RWPE1 (cell line): ENCODE results near the gene WFIKKN2.

Experiments used
- CTCF ChIA-PET: fragments of 350-600 bp; sonication (Branson Sonifier 250); formaldehyde crosslinking; extraction: SDS; loops from one replicate; lab custom pipeline; 2021; lab: Yijun Ruan, JAX
- POLR2A ChIA-PET: fragments of 400-600 bp; formaldehyde crosslinking; extraction: SDS; loops from one replicate; lab custom pipeline; 2020; ENCODE audit warnings: antibody characterized with exemption; ENCODE audit not compliant: low non-redundant PET; lab: Yijun Ruan, JAX
- DNase-seq: peaks from one replicate; pipeline ENCODE4 v3.0.0; 2012; ENCODE audit warnings: low spot score
- H3K27ac ChIP-seq: fragments of 450-650 bp; 2 replicates; pipeline ENCODE4 v1.5.1; 2017
- CTCF ChIP-seq: fragments of 450-650 bp; conservative IDR thresholded peaks from 2 replicates; pipeline ENCODE4 v1.5.1; 2017; ENCODE audit warnings: low read depth, mild to moderate bottlenecking

WFIKKN2 gene

GRCh38 chr17:50831471-50831928 lies 3.9 kb upstream of the WFIKKN2 start:
- ChIA-PET POLR2A (no interaction called here), CTCF (no interaction called here)
- DNase-seq = no peak
- no peak for TF ChIP-seq CTCF
- no peak overlapping the region for H3K27ac ChIP-seq

- no peak for DNase-seq
- POLR2A ChIA-PET = interaction anchor here (0.6 kb wide), 1 partner anchor 294 kb away, joined by 3 read pairs; no protein-coding TSS in a partner anchor
- H3K27ac ChIP-seq = no peak overlapping the region
- no peak for TF ChIP-seq CTCF
- CTCF ChIA-PET = no interaction called here
These were observed 3.0 kb upstream of the WFIKKN2 start for GRCh38 chr17:50832267-50832863.

- no peak for DNase-seq
- CTCF ChIA-PET = interaction anchor here (0.9 kb wide), 1 partner anchor 50 kb away, joined by 3 read pairs; no protein-coding TSS in a partner anchor
- H3K27ac ChIP-seq = no peak overlapping the region
- POLR2A ChIA-PET = interaction anchor here (0.6 kb wide), 1 partner anchor 294 kb away, joined by 3 read pairs; no protein-coding TSS in a partner anchor
- no peak for TF ChIP-seq CTCF
These were observed 2.5 kb upstream of the WFIKKN2 start for GRCh38 chr17:50832864-50833381.

- no peak for TF ChIP-seq CTCF
- ChIA-PET POLR2A (no interaction called here), CTCF (interaction anchor here (0.9 to 1.8 kb wide), 2 partner anchors 50 to 51 kb away, joined by 3 to 11 read pairs; no protein-coding TSS in a partner anchor)
- no peak for DNase-seq
- no peak overlapping the region for H3K27ac ChIP-seq
These were observed 1.6 kb upstream of the WFIKKN2 start for GRCh38 chr17:50833510-50834428.

- DNase-seq = no peak
- H3K27ac ChIP-seq = no peak overlapping the region
- POLR2A ChIA-PET = no interaction called here
- TF ChIP-seq CTCF = no peak
- CTCF ChIA-PET = interaction anchor here (0.7 to 1.8 kb wide), 2 partner anchors 31 to 51 kb away, joined by 3 to 11 read pairs; no protein-coding TSS in a partner anchor
These were observed 721 bp upstream of the WFIKKN2 start for GRCh38 chr17:50834429-50835300.
